HG02885 (cell line): ENCODE data around the gene SLC7A10.
"Not testable (repeated sequence)": the region's sequence is repeated elsewhere in the genome, so short reads cannot be mapped to it uniquely, and the experiment has no call there.

ENCODE experiments used
- ATAC-seq: cut with Tn5 transposase; IDR thresholded peaks from one replicate; pipeline ENCODE4 v1.9.1; 2021; ENCODE audit warnings: mild to moderate bottlenecking; ENCODE audit not compliant: unreplicated experiment, poor library complexity

Gene SLC7A10

GRCh38 chr19:33189453-33189852 is 36.2 kb downstream of the SLC7A10 start:
- ATAC-seq: no peak

GRCh38 chr19:33187183-33187540 is 38.5 kb downstream of the SLC7A10 start:
- no peak for ATAC-seq

- no peak for ATAC-seq
These were observed 39.0 kb downstream of the SLC7A10 start for GRCh38 chr19:33186431-33187182.

GRCh38 chr19:33177417-33177979 is 48.2 kb downstream of the SLC7A10 start:
- ATAC-seq: peak; percentile 26

- ATAC-seq: peak; percentile 84
These were observed 48.8 kb downstream of the SLC7A10 start for GRCh38 chr19:33176670-33177416.

GRCh38 chr19:33175886-33176669 is 49.6 kb downstream of the SLC7A10 start:
- ATAC-seq: peak; percentile 0

- ATAC-seq: no peak
These were observed 50.4 kb downstream of the SLC7A10 start for GRCh38 chr19:33175156-33175782.

- ATAC-seq: no peak
These were observed 51.5 kb downstream of the SLC7A10 start for GRCh38 chr19:33174186-33174585.

- no peak for ATAC-seq
These were observed 53.7 kb downstream of the SLC7A10 start for GRCh38 chr19:33171916-33172359.

GRCh38 chr19:33171222-33171795 is 54.3 kb downstream of the SLC7A10 start:
- ATAC-seq: no peak

- no peak for ATAC-seq
These were observed 57.1 kb downstream of the SLC7A10 start for GRCh38 chr19:33168528-33168927.

GRCh38 chr19:33167438-33167837 is 58.2 kb downstream of the SLC7A10 start:
- no peak for ATAC-seq

- ATAC-seq: not testable (repeated sequence)
These were observed 59.6 kb downstream of the SLC7A10 start for GRCh38 chr19:33166037-33166436.

- no peak for ATAC-seq
These were observed 62.2 kb downstream of the SLC7A10 start for GRCh38 chr19:33163481-33163880.

- no peak for ATAC-seq
These were observed 64.4 kb downstream of the SLC7A10 start for GRCh38 chr19:33161201-33161600.

- ATAC-seq: no peak
These were observed 65.8 kb downstream of the SLC7A10 start for GRCh38 chr19:33159893-33160292.

GRCh38 chr19:33159149-33159548 is 66.5 kb downstream of the SLC7A10 start:
- no peak for ATAC-seq
